ENCODE data around the gene KRT73.

GRCh38 chr12:52608161-52608560, 10.2 kb downstream of the KRT73 start:
- TF ChIP-seq POLR2AphosphoS5 (IDR thresholded peaks at IDR 0.05; ENCODE audit: low read depth, low read length) = no peak
- TF ChIP-seq POLR2A (IDR thresholded peaks at IDR 0.05; ENCODE audit: control extremely low read depth in 1 of 2, low read depth in 2 of 2, low read length in 2 of 2) = no peak
- TF ChIP-seq, protein P1, sequence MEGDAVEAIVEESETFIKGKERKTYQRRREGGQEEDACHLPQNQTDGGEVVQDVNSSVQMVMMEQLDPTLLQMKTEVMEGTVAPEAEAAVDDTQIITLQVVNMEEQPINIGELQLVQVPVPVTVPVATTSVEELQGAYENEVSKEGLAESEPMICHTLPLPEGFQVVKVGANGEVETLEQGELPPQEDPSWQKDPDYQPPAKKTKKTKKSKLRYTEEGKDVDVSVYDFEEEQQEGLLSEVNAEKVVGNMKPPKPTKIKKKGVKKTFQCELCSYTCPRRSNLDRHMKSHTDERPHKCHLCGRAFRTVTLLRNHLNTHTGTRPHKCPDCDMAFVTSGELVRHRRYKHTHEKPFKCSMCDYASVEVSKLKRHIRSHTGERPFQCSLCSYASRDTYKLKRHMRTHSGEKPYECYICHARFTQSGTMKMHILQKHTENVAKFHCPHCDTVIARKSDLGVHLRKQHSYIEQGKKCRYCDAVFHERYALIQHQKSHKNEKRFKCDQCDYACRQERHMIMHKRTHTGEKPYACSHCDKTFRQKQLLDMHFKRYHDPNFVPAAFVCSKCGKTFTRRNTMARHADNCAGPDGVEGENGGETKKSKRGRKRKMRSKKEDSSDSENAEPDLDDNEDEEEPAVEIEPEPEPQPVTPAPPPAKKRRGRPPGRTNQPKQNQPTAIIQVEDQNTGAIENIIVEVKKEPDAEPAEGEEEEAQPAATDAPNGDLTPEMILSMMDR (IDR thresholded peaks at IDR 0.05; ENCODE audit: control extremely low read depth in 1 of 3, insufficient read depth in 1 of 3, low read depth in 1 of 3, low read length in 3 of 3) = no peak
- TF ChIP-seq SIRT6 (IDR thresholded peaks at IDR 0.05; ENCODE audit: low read length) = no peak
- TF ChIP-seq RNF2 (IDR thresholded peaks at IDR 0.05; ENCODE audit: borderline replicate concordance, low read depth, low read length, missing control alignments, poor library complexity, severe bottlenecking) = no peak
- TF ChIP-seq JUND (IDR thresholded peaks at IDR 0.05; ENCODE audit: low read length) = no peak
- TF ChIP-seq EZH2 (IDR thresholded peaks at IDR 0.05; ENCODE audit: low read depth, low read length, severe bottlenecking) = no peak
- no peak for TF ChIP-seq GABPA (IDR thresholded peaks at IDR 0.05; ENCODE audit: borderline replicate concordance, insufficient read depth, low read length)
- no peak for TF ChIP-seq BRCA1 (IDR thresholded peaks at IDR 0.05; ENCODE audit: low read depth, low read length)
- TF ChIP-seq CREB1 (IDR thresholded peaks at IDR 0.05) = no peak
- no peak for TF ChIP-seq TBP (IDR thresholded peaks at IDR 0.05; ENCODE audit: low read depth, low read length)
- no peak for TF ChIP-seq CBX5 (IDR thresholded peaks at IDR 0.05; ENCODE audit: low read depth, low read length)
- TF ChIP-seq POU5F1 (IDR thresholded peaks at IDR 0.05; ENCODE audit: low read depth, low read length) = no peak
- TF ChIP-seq CHD2 (IDR thresholded peaks at IDR 0.05; ENCODE audit: low read length) = no peak

Measured in H1 (cell line).